Tibial nerve (tissue), 4 donors: ENCODE results near the gene MAP3K21. TPM values are rescaled to one million over a fixed set of nuclear protein-coding genes. Genes with fewer than 3 reads are reported as not detected.

Source experiments
- DNase-seq, 2 donors: peaks; one replicate each; pipeline ENCODE4 v3.0.0-alpha.2; 2019; ENCODE audit warnings: low spot score in 2 of 2
- H3K27ac ChIP-seq, 4 donors: fragments of 200-600 bp; sonication (generic) in 3 of 4; one replicate each; pipeline ENCODE4 v1.5.1; 2017 to 2019; ENCODE audit warnings: mild to moderate bottlenecking in 1 of 4
- H3K27me3 ChIP-seq, 2 donors: fragments of 200-600 bp; sonication (generic) in 1 of 2; one replicate each; pipeline versions ENCODE4 v1.5.1 to v1.6.0; 2017 to 2019
- H3K36me3 ChIP-seq, 3 donors: fragments of 200-600 bp; sonication (generic); one replicate each; pipeline ENCODE4 v1.5.1; 2018 to 2019
- H3K4me1 ChIP-seq, 4 donors: fragments of 200-600 bp; sonication (generic) in 3 of 4; one replicate each; pipeline ENCODE4 v1.5.1; 2017 to 2019
- H3K4me3 ChIP-seq, 4 donors: fragments of 200-600 bp; sonication (generic) in 3 of 4; one replicate each; pipeline ENCODE4 v1.5.1; 2017 to 2019; ENCODE audit warnings: mild to moderate bottlenecking in 1 of 4, moderate library complexity in 1 of 4
- H3K9me3 ChIP-seq, 4 donors: fragments of 200-600 bp; sonication (generic) in 3 of 4; one replicate each; pipeline ENCODE4 v1.5.1; 2017 to 2019
- CTCF ChIP-seq, 5 experiments: fragments of 200-600 bp in 3 of 5; fragments of 450-650 bp in 2 of 5; sonication (generic) in 3 of 5; IDR thresholded peaks; one replicate each; pipeline ENCODE4 v1.5.1; 2016 to 2019; ENCODE audit warnings: antibody characterized with exemption in 5 of 5, mild to moderate bottlenecking in 3 of 5, moderate library complexity in 2 of 5
- EP300 ChIP-seq, 2 donors: sonication (generic); formaldehyde crosslinking; IDR thresholded peaks; one replicate each; pipeline ENCODE4 v1.6.1; 2017; ENCODE audit warnings: antibody characterized with exemption in 2 of 2, mild to moderate bottlenecking in 1 of 2
- POLR2A ChIP-seq, 2 donors: fragments of 450-650 bp; IDR thresholded peaks; one replicate each; pipeline ENCODE4 v1.6.1; 2017; ENCODE audit warnings: antibody characterized with exemption in 2 of 2, mild to moderate bottlenecking in 2 of 2, moderate library complexity in 2 of 2
- WGBS, 2 donors: methylation state at CpG; one replicate each; pipeline ENCODE4 v1.1.5; 2018; 5-methylcytosine and 5-hydroxymethylcytosine counted together
- total RNA-seq, 4 donors: library from RNA; depleted of rRNA; stranded (reverse); fragments of >200 nt; gene quantifications; one replicate each; pipeline ENCODE4 v1.1.0, GENCODE V29; 2016

Gene MAP3K21
- total RNA-seq, 4 donors from 2014 or later: 1.1 to 3.3 (median 1.8) TPM

GRCh38 chr1:233337505-233337904, 10.0 kb downstream of the MAP3K21 start:
- no peak overlapping the region for H3K27ac ChIP-seq
- no peak overlapping the region for H3K4me3 ChIP-seq
- no peaks in the 10 kb centered on the region for H3K36me3 ChIP-seq
- no peak for TF ChIP-seq POLR2A (IDR thresholded peaks at IDR 0.05)
- no peak for TF ChIP-seq EP300 (IDR thresholded peaks at IDR 0.05)
- no peak for TF ChIP-seq CTCF (IDR thresholded peaks at IDR 0.05)
- H3K27me3 ChIP-seq: no peaks in the 10 kb centered on the region
- no peak for DNase-seq
- H3K4me1 ChIP-seq: no peaks in the 10 kb centered on the region
- 78 to 82% methylated on average over 3 of the region's 3 CpGs for WGBS, 2 donors
- no peaks in the 10 kb centered on the region for H3K9me3 ChIP-seq

- no peak overlapping the region for H3K27ac ChIP-seq
- WGBS, 2 donors: 84 to 90% methylated on average over 2 of the region's 2 CpGs
- H3K4me3 ChIP-seq: no peak overlapping the region
- H3K9me3 ChIP-seq: no peaks in the 10 kb centered on the region
- no peaks in the 10 kb centered on the region for H3K27me3 ChIP-seq
- TF ChIP-seq EP300 (IDR thresholded peaks at IDR 0.05) (no peak), POLR2A (IDR thresholded peaks at IDR 0.05) (no peak), CTCF (IDR thresholded peaks at IDR 0.05) (no peak)
- no peaks in the 10 kb centered on the region for H3K36me3 ChIP-seq
- no peaks in the 10 kb centered on the region for H3K4me1 ChIP-seq
- no peak for DNase-seq
Observed at GRCh38 chr1:233338102-233338501, 10.6 kb downstream of the MAP3K21 start.

GRCh38 chr1:233340031-233340555, 12.6 kb downstream of the MAP3K21 start:
- H3K9me3 ChIP-seq: no peaks in the 10 kb centered on the region
- H3K27ac ChIP-seq: no peak overlapping the region
- WGBS, 2 donors: 82 to 91% methylated on average over 3 of the region's 3 CpGs
- H3K27me3 ChIP-seq: no peaks in the 10 kb centered on the region
- no peak overlapping the region for H3K4me3 ChIP-seq
- no peak for DNase-seq
- H3K36me3 ChIP-seq: no peaks in the 10 kb centered on the region
- no peaks in the 10 kb centered on the region for H3K4me1 ChIP-seq
- TF ChIP-seq EP300 (IDR thresholded peaks at IDR 0.05): no peak
- TF ChIP-seq CTCF (IDR thresholded peaks at IDR 0.05): no peak
- no peak for TF ChIP-seq POLR2A (IDR thresholded peaks at IDR 0.05)

GRCh38 chr1:233340966-233341516, 13.5 kb downstream of the MAP3K21 start:
- TF ChIP-seq CTCF (IDR thresholded peaks at IDR 0.05): no peak
- TF ChIP-seq EP300 (IDR thresholded peaks at IDR 0.05): no peak
- TF ChIP-seq POLR2A (IDR thresholded peaks at IDR 0.05): no peak
- WGBS, 2 donors: 64 to 73% methylated on average over 4 of the region's 4 CpGs
- Histone ChIP-seq H3K4me1 (no peaks in the 10 kb centered on the region), H3K27me3 (no peaks in the 10 kb centered on the region), H3K36me3 (no peaks in the 10 kb centered on the region), H3K27ac (no peak overlapping the region), H3K9me3 (no peaks in the 10 kb centered on the region), H3K4me3 (no peak overlapping the region)
- DNase-seq: no peak

- DNase-seq: no peak
- TF ChIP-seq EP300 (IDR thresholded peaks at IDR 0.05) (no peak), POLR2A (IDR thresholded peaks at IDR 0.05) (no peak), CTCF (IDR thresholded peaks at IDR 0.05) (no peak)
Observed at GRCh38 chr1:233342086-233342485, 14.6 kb downstream of the MAP3K21 start.

More at GRCh38 chr1:233342086-233342485, 14.6 kb downstream of the MAP3K21 start:
- Histone ChIP-seq H3K4me3 (no peak overlapping the region), H3K36me3 (no peaks in the 10 kb centered on the region), H3K27ac (no peak overlapping the region), H3K9me3 (no peaks in the 10 kb centered on the region), H3K27me3 (no peaks in the 10 kb centered on the region), H3K4me1 (no peaks in the 10 kb centered on the region)
